ENCODE data around the gene UBE2O.

Gene UBE2O

DNA sequence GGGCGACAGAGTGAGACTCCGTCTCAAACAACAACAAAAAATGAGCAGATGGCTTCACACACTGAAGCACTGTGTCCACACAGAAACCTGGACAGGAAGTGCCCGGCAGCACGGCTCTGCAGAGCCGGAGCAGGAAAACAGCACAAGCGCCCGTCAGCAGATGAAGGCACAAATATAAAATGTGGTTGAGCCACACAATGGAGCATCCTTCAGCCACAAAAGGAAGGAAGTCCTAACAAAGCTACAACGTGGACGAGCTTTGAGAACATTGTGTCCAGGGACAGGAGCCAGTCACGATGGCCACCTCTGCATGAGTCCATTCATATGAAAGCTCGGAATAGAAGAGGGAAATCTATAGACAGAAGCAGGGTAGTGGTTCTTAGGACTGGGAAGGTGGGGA is 32.6 kb upstream of the UBE2O start:
- no peak for DNase-seq (ENCODE audit: low spot score)

DNA sequence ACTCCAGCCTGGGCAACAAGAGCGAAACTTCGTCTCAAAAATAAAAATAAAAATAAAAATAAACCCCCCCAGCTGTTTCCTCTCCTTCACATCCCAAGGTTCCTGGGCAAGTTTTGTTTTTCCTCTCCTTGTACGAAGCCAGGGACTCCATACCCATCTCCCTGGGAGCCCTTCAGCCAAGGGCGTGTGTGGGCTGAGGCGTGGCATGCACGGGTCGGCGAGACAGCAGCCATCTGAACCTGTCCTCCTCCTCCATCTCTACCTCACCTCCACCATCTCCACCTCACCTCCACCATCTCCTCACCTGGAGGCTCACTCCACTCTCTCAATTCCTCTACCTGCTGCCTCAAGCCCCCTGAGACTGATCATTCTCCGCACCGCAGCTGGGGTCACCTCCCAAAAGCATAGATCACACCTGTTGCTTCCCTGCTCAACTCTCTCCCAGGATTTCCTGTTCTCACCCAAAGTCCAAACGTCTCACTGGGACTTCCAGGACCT is 31.3 kb upstream of the UBE2O start:
- no peak for DNase-seq (ENCODE audit: low spot score)

DNA sequence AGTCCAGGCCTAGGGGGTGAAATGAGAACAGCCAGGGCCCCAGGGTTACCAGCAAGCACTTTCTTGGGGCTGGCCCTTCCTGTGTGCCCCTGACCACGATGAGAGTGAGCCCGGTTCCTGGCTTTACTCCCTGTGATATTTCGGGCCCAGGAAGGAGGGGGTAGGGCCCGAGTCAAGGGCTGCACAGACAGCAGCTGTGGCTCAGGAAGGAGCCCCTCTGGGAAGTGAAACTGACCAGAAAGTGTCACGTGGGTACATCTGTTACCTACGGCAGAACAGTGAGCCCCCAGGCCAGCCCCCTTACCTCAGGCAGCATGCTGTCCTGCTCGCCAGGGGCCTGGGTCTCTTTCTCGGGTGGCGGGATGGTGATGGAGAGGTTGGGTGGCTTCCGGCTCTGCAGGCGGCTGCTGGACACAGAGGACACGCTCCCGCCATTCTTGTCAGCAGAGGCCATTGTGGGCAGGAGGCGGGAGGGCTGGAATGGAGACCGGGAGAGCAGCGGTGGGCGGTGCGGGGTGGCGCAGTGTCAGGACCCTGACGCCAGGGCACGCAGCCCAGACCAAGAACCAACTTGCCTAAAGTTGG is 28.2 kb upstream of the UBE2O start:
- no peak for DNase-seq (ENCODE audit: low spot score)

DNA sequence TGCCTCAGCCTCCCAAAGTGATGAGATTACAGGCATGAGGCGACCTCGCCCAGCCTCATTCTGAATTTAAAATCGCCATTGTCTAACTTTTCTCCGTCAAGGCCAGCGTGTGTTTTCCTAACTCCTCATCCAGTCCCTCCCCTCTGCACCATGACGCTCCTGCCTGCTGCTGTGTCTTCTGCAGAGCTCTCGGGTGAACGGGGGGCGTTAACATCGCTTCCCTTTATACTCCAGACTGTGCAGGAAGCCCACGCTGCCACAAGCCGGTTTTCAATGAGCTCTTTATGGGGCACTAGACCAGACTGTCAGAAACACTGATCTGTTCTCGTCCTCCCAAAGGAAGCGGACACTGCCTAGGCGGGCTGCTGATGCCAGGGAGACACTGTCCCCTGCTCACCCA is 27.7 kb upstream of the UBE2O start:
- DNase-seq (ENCODE audit: low spot score): no peak

DNA sequence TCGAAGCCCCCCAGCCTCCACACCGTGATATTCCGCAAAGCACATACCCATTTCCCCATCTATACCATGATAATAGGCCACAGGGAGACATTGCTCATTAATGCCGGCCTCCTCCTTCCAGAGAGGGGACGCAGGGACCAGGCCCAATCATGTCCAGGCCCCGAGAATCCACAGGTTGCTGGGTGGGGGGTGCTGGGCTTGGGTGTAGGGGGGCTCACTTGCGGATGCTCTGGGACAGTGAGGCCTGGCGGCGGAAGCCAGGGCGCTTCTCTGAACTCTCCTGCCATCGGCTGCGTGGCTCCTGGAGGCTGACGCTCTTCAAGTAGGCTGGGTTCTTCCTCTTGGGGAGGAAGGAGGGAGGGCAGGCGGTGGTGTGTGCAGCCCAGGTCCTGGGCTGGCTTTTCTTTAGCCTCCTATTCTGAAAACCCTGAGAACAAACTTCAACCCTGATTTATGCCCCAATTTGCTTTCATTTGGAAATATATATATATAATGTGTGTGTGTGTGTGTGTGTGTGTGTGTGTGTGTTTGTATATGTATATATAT is 26.6 kb upstream of the UBE2O start:
- DNase-seq (ENCODE audit: low spot score): no peak

DNA sequence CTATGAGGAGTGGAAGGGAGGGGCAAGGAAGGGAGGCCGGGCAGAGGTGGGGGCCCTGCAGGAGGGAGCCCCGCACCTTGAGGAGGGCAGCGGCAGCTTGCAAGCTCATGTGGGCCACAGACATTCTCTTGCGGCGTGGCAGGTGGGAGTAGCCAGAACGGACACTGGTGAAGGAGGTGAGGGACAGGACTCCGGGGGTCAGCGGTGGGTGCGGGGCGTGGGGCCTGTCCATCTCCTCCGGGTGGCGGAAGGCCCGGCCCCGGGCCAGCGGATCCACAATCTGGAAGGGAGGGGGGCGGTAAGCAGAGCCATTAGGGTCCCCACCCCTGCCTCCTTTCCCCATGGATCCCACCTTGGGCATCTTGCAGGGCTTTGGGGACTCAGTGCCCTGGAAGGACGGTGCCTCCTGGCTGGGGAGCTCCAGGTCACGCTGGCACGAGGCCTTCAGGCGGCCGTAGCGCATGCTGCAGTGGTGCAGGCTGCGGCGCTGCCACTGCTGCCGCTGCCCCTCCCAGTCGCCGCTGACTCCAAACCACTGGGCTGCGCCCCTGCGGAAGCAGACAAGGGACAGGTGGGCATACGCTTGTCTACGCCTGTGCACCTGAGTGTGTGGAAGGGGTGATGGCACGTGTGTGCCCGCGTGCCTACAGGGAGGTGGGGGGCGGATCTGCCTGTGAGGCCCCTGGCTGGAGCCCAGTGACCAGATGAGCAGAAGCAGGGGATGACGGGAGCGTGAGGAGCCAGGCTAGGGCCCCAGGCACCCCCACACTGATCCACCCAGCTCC is 26.0 kb upstream of the UBE2O start:
- no peak for DNase-seq (ENCODE audit: low spot score)

DNA sequence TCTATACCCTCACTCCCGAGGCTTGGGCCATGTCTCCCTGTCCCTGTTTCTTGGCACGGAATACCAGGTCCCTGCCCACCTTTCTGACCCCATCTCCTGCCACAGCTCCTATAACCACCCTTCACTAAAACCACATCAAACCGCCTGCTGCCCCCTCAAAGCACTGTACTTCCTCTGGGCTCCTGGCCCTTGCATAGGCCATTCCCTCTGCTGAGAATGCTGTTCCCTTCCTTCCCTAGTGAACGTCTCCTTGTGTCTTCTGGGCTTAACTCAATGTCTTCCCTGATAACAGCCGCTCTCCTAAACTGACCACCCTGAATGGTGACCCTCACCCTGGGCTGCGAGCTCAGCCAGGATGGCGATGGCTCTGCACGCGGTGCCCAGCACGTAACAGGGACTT is 25.1 kb upstream of the UBE2O start:
- DNase-seq (ENCODE audit: low spot score): no peak

DNA sequence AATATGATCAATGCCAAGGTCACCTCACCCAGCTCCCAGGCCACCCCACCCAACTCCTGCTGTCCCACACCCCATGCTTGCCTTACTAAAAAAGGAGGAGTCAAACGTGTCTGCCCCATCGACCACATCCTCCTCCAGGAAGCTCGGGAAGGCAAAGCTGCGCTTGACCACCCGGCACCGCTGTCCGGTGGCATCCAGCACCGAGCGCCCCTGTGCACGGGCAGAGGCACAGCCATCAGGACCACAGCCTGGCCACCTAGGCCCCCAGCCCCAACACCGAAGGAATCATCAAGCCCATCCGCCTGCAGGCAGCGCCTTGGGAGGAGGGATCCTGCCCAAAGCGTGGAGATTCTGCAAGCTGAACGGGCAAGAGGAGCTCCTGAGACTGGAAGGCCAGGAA is 24.6 kb upstream of the UBE2O start:
- DNase-seq (ENCODE audit: low spot score): no peak

DNA sequence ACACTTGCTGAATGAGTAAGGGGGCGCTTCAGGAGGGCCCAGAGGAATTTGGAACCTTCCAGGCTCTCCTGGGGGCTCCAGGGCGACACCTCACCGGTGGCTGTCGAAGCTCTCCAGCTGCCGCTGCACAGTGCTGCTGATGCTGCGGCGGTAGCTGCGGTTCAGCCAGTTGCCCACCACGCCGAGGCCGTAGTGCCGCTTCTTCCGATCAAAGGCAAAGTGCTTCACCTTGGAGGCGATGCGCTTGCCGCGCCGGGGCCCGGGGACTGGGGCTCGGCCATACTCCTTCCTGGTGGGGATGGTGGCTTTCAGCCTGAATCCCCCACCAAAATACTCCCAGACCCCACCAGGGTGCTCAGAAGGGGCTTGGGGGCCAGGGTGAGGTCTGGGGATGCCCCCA is 23.8 kb upstream of the UBE2O start:
- DNase-seq (ENCODE audit: low spot score): no peak

DNA sequence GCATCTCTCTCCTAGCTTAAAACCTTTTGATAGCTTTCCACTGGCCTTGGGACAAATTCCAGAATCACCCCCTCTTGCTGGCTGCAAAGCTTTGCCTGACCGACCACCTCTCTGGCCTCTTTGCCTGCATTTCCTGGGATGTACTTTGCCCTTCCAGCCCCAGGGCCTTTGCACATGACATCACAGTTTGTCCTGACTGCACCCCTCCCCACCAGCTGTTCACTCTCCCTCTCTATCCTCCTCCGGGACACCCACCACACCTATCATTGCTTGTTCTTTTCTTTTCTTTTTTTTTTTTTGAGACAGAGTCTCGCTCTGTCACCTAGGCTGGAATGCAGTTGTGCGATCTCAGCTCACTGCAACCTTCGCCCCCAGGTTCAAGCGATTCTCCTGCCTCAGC is 22.4 kb upstream of the UBE2O start:
- no peak for DNase-seq (ENCODE audit: low spot score)

DNA sequence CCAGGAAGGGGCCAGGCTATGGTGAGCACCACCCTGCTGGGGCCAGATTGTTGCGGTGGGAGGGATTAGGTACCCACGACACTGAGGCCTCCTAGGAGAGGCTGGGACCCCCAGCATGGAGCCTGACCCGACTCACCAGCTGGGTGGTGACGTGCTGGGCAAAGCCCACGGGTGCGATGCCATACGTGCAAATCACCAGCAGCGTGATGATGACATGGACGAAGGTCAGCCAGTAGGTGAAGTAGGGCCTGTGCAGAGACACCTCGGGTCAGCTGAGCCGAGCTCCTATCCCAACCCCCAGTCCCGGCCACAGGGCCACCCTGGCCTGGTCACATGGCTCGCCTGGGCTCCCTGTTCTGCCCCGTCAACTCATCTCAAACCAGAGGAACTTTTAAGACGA is 21.9 kb upstream of the UBE2O start:
- no peak for DNase-seq (ENCODE audit: low spot score)

DNA sequence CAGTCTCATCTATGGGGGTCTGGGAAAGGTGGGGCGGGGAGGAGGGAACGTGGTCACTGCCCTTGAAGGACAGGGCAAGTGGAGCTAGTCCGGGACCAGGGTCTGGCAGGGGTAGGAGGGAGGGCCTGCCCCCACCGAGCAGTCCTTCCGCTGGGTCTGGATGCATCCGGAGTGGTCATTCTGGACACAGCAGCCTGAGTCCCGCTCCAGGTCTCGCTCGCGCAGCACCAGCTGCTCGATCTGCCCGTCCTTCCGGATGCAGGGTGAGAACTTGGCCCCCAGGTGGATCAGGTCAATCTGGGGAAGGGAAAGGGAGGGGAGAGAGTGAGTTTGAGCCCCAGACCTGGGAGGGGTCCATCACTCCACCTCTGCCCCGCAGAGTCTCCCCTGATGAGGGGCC is 21.3 kb upstream of the UBE2O start:
- DNase-seq (ENCODE audit: low spot score): no peak

DNA sequence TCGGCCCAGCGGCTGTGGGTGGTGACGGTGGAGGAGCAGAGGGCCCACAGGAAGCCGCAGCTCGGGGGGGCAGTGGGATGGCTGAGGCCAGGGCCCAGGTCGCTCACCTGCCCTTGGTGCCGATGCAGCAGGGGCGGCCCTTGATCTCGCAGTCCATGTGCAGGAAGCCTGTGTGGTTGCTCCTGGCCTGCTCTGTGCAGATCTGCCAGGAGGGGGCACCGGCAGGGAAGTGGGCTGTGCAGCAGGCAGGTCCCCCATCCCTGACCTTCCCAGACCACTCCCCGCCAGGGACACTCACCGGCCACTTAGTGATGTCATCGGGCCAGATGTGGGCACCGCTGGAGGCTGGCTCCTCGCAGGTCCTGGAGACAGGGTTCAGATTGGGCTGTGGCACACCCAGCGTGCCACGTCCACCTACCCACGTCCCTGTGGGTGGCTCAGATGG is 20.6 kb upstream of the UBE2O start:
- DNase-seq (ENCODE audit: low spot score): peak; percentile 72

DNA sequence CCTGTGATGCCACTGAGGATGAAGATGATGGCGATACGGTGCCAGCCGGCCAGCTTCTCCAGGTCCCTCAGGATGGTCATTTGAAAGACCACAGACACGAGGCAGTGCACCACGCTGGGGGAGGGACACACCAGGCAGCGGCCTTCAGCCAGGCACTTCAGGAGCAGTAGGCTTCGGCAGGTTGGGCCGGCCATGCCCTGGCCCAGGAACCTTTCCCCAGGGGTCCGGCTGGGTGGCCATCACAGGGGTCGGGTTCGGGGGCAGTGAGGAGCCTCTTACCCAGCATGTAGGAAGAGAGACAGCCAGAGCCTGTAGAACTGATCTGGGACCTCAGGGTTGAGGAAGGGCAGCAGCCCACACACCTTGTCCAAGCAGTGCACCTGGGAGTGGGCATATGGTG is 19.8 kb upstream of the UBE2O start:
- no peak for DNase-seq (ENCODE audit: low spot score)

DNA sequence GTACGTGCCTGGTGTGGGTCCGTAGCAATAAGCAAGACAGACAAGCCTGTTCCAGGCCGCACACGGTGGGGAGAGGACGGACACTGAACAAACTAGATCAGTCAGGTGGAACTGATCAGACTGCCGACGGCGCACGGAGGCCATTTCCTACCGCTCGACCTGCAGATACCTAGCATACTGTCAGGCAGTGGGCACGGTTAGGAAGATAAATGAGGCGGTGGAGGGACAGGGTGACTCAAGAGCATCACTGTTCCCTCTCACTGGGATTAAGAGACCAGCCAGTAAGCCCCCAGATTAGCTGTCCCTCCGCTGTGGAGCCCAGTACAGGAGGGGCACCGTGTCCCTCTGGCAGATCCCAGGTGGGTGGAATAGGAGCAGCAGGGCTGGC is 19.3 kb upstream of the UBE2O start:
- DNase-seq (ENCODE audit: low spot score): no peak

DNA sequence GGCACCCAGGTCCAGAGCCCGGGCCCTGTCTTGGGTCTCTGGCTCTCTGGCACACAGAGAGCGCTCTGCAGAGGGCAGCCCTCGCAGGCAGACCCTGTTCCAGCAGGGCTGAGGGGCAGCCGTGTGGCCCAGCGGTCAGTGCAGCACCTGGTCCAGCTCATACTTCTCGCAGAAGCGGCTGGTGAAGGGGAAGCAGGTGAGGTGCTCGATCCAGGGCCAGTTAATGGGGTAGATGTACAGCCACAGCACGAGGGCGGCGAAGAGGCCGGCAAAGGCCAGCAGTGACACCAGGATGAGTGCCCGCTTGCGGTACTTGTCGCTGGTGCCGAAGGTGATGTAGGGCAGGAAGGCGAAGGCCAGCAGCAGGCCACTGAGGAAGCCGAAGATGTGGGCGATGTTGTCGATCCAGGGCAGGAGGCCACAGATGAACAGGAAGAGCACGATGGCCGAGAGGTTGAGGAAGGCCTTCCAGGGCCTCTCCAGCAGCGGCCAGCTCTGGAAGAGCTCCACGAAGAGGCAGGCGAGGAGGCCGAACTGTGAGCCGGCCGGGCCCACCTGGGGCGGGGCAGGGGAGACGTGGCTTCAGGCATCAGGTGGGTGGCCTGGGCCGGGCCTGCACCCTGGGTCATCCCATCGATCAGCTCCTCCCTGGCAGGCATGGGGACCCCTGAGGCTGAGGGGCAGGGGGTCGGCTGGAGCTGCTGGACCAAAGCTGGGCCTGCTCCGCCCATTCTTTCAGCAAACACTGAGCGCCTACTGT is 18.7 kb upstream of the UBE2O start:
- DNase-seq (ENCODE audit: low spot score): no peak

DNA sequence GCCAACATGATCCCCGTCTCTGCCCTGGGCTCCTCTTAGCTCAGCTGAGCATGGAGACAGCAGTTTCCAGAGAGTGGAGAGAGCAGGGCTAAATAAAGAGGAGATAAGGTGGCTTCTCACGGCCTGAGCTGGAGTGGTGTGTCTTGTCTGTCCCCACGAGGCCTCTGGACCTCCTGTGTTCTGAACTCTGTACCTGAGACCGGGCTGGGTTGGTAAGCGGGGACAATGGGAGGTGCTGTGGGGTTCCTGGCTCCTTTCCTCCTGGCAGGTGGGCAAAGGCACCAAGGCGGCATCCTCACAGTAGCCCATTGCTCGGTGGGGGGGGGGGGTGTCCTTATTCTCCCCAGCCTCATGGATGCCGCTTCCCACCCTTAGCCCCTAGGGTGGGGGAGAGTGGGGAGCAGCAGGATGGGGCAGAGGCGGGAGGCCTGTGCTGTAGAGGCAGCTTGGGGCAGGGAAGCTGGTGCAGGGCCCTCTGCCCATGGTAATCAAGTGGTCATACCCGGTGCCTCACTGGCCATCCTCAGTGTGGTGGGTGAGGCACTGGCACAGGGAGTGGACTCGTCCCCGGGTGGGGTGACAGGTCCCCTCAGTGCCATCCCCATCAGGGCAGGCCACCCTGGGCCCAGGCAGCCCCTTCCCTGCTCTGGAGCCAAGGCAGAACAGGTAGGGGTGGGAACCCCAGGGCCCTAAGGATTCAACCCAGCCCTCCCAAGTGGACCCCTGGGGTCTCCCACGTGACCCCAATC is 17.2 kb upstream of the UBE2O start:
- DNase-seq (ENCODE audit: low spot score): no peak

DNA sequence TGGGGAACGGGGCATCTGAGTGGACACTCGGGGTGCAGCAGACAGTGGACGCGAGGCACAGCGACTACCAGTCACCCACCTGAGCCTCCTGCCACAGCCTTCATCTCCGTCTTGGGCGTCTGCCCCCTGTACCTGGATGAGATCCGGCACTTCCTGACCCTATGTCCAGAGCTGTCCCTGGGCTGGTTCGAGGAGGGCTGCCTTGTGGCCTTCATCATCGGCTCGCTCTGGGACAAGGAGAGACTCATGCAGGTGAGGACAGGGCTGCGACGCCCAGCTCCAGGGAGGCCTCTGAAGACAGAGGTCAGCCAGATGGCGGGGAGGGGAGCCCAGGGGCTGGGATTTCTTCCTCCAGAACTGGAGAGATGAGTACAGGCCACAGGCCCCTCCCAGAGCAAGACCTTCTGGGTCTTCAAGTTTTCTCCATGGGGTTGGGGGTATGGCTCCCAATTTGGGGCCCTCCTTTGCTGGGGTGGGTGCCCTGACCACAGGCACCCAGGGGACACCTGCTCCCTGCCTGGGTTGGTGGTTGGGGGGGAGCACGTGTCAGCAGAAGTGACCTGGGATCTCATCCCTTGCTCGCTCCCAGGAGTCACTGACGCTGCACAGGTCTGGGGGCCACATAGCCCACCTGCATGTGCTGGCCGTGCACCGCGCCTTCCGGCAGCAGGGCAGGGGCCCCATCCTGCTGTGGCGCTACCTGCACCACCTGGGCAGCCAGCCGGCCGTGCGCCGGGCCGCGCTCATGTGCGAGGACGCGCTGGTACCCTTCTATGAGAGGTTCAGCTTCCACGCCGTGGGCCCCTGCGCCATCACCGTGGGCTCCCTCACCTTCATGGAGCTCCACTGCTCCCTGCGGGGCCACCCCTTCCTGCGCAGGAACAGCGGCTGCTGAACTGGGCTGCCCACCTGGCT is 16.4 kb upstream of the UBE2O start:
- no peak for DNase-seq (ENCODE audit: low spot score)

DNA sequence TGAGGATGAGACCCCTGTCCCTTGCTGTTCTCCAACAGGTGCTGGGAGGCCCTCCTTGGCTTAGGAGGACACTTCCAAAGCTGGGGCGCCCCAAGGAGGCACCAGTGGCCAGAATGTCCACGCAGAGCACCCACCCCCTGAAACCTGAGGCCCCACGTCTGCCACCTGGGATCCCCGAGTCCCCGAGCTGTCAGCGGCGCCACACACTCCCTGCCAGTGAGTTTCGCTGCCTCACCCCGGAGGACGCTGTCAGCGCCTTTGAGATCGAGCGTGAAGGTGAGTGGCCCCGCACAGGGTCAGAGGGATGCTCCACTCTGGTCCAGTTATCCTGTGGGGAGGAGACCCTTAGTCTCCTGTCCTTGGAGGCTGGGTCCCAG is 15.7 kb upstream of the UBE2O start:
- no peak for DNase-seq (ENCODE audit: low spot score)

DNA sequence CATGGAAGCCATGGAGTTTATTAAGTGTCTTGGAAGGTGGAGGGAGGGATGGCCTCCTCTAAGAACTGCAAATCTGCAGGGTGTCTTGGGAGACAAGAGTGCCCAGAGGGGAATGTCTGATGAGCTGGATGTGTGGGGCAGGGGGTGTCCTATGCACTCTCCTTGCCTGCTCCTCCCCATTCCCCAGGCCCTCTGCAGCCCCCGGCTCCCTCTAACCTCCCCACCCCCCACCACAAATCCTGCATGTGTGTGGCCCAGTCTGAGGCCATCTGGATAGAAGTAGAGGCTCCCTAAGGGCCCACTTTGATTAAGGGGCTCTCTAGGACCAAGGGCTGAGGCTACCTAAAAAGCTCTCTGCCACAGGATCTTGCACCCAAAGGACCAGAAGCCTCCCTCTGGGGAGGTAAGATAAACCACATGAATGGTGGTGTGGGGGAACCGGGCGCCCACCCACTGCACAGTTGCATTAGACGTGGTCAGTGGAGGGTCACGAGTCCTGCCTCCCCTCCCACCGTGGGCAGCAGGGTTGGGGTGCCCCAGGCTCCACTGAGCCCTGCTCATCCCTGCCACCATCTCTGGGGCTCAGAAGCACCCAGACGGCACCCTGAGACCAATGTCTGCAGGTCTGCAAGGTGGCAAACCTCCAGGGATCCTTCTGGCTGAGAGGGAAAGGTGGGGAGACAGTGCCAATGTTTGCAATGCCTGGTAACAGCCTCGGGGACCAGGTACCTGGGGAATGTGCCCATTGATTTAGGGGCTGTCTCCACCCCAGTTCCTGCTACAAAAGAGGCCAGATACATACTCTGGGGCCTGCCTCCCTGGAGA is 15.1 kb upstream of the UBE2O start:
- no peak for DNase-seq (ENCODE audit: low spot score)

Measured in HuH-7 (cell line).